SK-N-DZ (cell line): ENCODE data around the gene ZC3H15.
A peak's percentile ranks its signal among the peaks of the same experiment; 100 is the strongest.

Experiments
- DNase-seq: peaks from one replicate; pipeline ENCODE4 v3.0.0-alpha.2; 2015; ENCODE audit warnings: low spot score

ZC3H15 gene

GRCh38 chr2:186542002-186542401, 55.9 kb downstream of the ZC3H15 start:
- no peak for DNase-seq

GRCh38 chr2:186543561-186544131, 57.6 kb downstream of the ZC3H15 start:
- no peak for DNase-seq

- DNase-seq, result no peak
Measured at GRCh38 chr2:186544255-186544675, 58.2 kb downstream of the ZC3H15 start.

- DNase-seq, result no peak
Measured at GRCh38 chr2:186546846-186547245, 60.8 kb downstream of the ZC3H15 start.

- DNase-seq, result no peak
Measured at GRCh38 chr2:186551323-186552050, 65.4 kb downstream of the ZC3H15 start.

- peak; percentile 9 for DNase-seq
Measured at GRCh38 chr2:186554429-186554828, 68.4 kb downstream of the ZC3H15 start.

GRCh38 chr2:186554850-186555671, 69.0 kb downstream of the ZC3H15 start:
- no peak for DNase-seq

- DNase-seq, result no peak
Measured at GRCh38 chr2:186558512-186559276, 72.6 kb downstream of the ZC3H15 start.
